HG03571 (cell line): ENCODE measurements around the gene VPS13D.
"Not testable (repeated sequence)": the region's sequence is repeated elsewhere in the genome, so short reads cannot be mapped to it uniquely, and the experiment has no call there.

Experiments used
- ATAC-seq: cut with Tn5 transposase; IDR thresholded peaks from one replicate; pipeline ENCODE4 v1.9.1; 2021; ENCODE audit not compliant: unreplicated experiment

VPS13D gene

DNA sequence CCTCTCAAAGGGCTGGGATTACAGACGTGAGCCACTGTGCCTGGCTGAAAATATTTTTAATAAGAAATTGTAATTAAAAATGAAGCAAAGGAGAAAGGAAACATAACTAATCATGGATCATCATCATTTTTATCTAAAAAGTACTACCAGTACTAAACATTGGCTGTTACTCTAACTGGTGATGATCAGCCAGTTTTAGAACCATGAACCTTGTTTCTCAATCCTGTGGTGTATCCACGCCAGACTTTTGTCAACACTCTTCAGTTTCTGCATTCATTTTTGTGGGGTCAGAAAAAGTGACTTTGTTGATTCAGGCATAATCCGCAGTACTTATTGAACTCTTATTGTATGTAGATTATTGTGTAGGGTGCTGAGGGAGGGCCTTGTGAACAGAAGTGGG is 52.3 kb downstream of the VPS13D start:
- ATAC-seq, result no peak

GRCh38 chr1:12284486-12284885 is 54.7 kb downstream of the VPS13D start:
- ATAC-seq, result no peak

- no peak for ATAC-seq
Observed at GRCh38 chr1:12285496-12286143, 55.8 kb downstream of the VPS13D start.

DNA sequence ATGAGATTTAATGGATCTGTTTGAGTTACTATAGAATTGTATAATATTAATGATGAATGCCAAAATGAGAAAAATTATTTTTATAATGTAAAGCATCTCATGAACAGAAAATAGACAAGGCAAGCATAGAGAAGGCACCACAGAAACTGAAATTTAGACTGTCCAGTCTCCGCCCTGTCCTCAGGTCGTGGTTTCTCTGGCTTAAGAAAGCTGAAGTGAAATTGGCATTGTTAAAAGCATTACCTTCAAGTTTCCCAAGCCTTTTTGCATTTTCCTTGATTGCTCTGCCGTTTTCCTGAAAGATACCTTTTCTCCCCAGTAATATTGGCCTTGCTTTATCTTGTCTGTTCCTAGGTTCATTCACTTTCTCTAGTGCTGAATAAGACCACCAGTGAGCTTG is 58.0 kb downstream of the VPS13D start:
- no peak for ATAC-seq

- no peak for ATAC-seq
Observed at GRCh38 chr1:12290828-12291227, 61.0 kb downstream of the VPS13D start.

- no peak for ATAC-seq
Observed at GRCh38 chr1:12293416-12293815, 63.6 kb downstream of the VPS13D start.

DNA sequence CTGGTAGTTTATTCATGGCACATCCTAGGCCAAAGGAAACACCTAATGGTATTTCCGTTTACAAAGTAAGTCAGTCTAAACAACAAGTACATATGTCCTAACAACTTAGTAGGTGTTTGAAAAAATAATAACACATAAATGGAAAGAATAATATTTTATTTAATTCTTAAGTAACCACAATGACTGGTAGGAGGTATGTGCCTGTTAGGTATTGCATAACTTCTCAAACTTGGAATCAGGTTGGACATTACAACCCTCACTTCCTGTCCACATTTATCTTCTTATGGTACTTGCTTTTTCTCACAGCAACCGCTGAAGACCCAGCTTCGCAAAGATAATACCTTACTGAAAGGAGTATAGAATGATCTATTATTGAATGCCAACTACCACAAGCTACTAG is 64.2 kb downstream of the VPS13D start:
- ATAC-seq, result no peak

- ATAC-seq, result no peak
Observed at GRCh38 chr1:12296016-12296415, 66.2 kb downstream of the VPS13D start.

- ATAC-seq, result peak; percentile 80
Observed at GRCh38 chr1:12296623-12297022, 66.8 kb downstream of the VPS13D start.

DNA sequence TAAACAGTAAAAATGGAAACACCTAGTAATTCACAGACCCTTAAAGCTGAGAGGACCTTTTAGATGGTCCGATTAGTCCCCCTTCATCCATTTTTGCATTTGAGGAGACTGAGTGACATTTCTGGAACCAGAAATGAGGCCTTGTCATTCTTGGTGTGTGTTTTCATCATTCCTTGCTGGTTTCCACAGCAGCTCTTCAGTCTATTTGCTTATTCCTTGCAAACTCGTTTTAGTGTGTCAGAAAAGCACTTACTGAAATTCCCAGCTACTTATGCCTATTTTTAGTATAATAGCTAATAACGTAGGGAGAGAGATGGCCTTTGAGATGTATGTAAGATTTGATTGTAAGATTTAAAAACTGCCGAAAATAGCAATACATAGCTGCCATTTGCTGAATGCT is 70.9 kb downstream of the VPS13D start:
- no peak for ATAC-seq

GRCh38 chr1:12301518-12302237 is 71.8 kb downstream of the VPS13D start:
- ATAC-seq, result no peak

DNA sequence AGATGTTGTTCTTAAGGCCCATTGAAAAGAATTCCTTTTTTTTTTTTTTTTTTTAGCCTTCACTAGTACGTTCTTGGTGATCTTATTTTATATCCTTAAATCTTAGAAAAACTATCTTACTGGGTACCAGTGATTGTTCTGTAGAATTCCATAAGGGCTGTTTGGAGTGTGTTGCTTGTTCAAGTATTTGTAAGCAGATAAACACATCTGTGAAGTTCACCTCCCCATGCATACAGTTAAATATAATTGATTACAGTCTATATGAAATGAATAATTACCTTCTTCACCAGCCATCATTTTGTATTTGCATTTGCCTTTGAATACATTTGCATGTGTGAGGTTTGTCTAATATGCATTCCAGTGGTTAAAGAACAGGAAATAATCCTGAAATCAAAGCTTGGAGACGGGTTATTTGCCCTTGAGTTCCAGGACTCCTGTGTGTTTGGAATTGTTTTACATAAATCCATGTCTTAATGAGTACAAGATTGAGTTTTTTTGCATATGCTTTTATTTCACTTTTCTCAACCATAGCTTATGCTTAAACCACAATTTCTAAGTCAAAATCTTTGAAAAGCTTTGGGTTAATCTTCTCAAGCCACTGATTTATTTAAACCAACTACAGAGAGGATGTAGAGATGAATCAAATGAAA is 73.1 kb downstream of the VPS13D start:
- no peak for ATAC-seq

DNA sequence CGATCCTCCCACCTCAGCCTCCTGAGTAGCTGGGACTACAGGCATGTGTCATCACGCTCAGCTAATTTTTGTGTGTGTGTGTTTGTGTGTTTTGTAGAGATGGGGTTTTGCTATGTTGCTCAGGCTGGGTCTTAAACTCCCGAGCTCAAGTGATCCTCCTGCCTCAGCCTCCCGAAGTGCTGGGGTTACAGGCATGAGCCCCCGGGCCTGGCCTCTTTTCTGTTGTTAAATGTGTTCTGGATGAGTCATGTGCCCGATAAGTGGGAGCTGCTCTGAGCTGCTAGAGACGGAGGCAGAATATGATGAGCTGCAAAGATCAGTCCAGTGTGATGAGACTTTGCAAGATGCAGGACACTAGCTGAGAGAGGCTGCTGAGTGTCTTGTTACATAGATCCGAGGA is 75.5 kb downstream of the VPS13D start:
- ATAC-seq, result no peak

DNA sequence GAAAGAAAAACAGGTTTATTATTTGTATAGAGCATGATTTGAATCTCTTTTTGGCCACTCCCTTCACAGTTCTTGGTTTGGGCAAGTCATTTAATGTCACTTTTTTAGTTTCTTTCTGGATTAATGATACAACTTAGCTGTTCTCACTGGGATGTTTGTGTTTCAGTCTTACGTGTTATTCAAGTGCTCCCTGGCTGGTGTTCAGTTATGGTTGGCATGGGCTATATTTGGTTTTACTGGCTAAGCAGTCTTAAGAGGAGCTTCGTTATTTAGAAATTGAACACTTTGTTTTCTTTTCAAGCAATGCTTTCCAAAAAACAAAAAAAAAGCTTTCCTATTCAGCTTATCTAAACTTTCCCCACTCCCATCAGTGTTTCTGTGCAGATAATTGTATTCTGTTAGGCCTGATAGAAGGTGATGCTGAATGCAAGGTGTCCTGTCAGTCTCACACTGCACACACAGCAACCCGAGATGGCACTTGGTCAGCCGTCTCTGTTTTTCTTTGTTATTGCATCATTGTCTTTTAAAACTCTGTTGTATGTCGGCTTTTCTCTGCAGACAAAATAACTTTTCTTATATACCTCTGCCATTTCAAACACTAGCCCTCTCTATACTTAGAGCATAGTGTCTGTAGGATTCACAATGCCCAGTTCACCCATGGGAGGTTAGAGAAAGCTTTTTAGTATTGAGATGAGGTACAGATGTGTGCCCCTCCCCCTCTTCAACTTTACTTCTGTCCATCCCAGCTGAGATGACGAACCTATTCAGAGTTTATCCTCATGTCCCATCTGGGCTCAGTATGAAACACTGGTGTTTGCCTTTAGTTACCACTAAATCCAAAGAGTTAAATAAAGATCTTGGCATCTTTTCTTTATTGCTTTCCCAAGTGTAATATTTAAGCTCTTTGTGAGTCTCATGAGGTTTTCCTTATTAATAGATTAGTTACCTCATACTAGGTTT is 80.2 kb downstream of the VPS13D start:
- no peak for ATAC-seq

DNA sequence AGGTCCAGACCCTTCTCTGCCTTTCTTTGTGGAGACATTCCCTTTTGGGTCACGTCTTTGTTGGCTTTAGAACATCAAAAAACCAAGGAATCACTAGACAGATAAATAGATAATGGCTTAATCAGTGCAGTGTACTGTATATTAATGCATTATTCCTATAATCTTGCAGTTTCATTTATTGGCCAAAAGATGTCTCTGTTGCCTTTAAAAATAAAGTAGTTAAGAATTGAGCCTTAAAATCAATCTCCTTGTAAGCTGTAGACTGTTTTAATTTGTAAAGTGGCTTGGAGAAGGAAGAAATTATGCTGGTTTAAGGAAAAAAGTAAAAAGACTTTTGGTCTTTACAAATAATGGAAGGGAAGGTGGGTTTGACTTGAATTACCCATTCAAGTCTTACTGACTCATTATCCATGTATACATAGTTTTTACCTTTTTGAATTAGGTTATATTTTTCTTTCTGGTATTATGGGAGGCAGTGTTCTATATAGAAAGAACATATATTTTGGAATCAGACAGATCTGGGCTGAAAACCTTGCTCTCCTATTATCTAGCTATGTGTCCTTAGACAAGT is 84.6 kb downstream of the VPS13D start:
- no peak for ATAC-seq

GRCh38 chr1:12315146-12315545 is 85.3 kb downstream of the VPS13D start:
- no peak for ATAC-seq

DNA sequence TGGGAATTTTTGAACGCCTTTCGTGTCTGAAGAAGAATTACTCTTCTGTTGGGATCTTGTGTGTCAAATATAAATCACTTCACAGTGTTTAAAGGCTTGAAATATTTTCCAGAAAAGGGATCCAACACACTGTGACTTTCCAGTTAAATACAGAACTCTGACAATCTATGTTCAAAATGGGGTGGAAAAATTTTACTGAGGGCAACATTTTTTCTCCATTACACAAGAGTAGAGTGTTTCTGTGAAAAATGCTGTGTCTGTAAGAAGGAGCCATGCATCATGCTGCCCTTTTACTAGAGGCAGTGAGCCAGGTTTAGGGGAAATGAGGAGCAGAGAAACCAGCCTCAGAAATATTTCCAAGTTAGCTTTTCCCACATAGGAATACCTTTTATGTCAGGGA is 86.5 kb downstream of the VPS13D start:
- no peak for ATAC-seq

GRCh38 chr1:12320486-12320885 is 90.7 kb downstream of the VPS13D start:
- no peak for ATAC-seq

DNA sequence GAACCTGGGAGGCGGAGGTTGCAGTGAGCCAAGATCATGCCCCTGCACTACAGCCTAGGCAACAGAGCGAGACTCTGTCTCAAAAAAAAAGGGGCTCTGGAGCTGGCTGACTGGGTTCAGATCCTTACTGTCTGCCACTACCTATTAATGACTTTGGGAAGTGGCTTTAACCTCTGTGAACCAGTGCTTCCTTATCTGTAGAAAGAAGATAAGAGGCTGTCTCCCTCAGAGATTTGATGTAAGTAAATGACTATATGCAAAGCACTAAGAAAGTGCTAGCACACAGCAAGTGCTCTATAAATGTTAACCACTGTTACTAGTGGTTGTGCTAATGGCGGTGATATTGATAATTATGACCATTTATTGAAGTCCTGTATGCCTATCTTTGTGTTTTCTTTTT is 94.6 kb downstream of the VPS13D start:
- no peak for ATAC-seq

DNA sequence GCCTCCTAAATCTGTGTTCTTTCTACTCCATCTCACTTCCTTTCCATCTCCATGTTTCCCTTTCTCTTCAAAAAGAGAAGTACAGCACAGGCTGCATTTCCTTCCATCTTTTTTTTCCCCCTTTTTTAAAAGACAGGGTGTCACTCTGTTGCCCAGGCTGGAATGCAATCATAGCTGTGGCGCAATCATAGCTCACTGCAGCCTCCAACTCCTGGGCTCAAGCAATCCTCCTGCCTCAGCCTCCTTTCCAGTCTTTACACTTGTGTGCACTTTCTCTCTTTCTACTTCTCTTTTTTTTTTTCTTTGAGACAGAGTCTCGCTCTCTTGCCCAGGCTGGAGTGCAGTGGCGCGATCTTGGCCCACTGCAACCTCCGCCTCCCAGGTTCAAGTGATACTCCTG is 95.1 kb downstream of the VPS13D start:
- ATAC-seq, result not testable (repeated sequence)

- ATAC-seq, result no peak
Observed at GRCh38 chr1:12326986-12327385, 97.2 kb downstream of the VPS13D start.
